ENCODE measurements around the gene DOCK2. TPM values are rescaled to one million over a fixed set of nuclear protein-coding genes. Genes with fewer than 3 reads are reported as not detected.

DOCK2 gene
- total RNA-seq, 1 experiment from 2014 or later: not detected

Small RNA genes lying within 50 kb of the gene (small RNA-seq; reads per million reads assigned to genes)
- 0 reads per million in 2 experiments for gene MIR378E

Other genes with a start within 250 kb of the DOCK2 start
- gene SPDL1, start 53.5 kb upstream of the DOCK2 start, total RNA-seq (2014; rRNA removed; shearing (Covaris generic)): 13.3 and 29.7 TPM in 2 replicates